ENCODE results near the gene SPOUT1. TPM values are rescaled to one million over a fixed set of nuclear protein-coding genes. Genes with fewer than 3 reads are reported as not detected.

SPOUT1 gene
- total RNA-seq, 2 donors from 2014 or later, result 18.5 to 20.9 TPM

DNA sequence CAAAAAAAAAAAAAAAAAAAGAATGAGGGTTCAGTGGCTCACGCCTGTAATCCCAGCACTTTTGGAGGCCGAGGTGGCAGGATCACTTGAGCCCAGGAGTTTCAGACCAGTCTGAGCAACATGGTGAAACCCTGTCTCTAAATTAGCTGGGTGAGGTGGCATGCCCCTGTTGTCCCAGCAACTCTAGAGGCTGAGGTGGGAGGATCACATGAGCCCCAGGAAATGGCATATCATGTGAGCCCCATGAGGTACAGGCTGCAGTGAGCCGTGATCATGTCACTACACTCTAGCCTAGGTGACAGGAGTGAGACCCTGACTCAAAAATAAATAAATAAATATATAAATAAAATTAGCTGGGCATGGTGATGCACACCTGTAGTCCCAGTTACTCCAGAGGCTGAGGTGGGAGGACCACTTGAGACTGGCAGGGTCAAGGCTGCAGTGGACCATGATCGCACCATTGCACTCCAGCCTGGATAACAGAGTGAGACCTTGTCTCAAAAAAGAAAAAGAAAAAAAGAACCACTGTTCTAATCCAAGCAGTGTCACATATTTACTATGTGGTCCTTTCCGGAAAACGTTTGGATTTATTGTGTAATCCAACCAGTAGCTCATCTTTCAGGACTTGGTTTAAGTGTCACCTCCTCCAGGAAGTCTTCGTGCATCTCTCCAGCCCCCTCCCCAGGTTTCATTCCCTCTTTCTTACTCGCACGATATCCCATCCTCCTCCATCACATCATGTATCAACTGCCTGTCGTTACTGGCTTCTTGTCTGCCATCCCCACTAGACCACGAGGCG lies 12.3 kb upstream of the SPOUT1 start:
- intact Hi-C loops (cut with DNase I), result no loop called here
- ATAC-seq (no peak), DNase-seq (no peak)

DNA sequence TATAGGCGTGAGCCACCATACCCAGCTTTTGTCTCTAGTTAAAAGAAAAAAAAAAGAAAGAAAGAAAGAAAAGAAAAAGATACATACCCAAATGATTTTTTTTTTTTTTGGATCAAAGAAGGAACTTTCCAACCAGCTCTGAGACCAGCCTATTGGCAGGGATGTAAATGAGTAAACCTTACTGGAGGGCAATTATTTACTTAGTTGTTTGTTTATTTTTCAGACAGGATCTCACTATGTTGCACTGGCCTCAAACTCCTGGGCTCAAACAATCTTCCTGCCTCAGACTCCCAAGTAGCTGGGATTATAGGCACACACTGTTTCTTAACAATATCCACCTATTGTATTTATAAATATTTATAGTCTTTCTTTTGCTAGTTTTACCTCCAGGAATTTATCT lies 10.9 kb upstream of the SPOUT1 start:
- intact Hi-C loops (cut with DNase I), result no loop called here
- no peak for ATAC-seq
- DNase-seq, result no peak

DNA sequence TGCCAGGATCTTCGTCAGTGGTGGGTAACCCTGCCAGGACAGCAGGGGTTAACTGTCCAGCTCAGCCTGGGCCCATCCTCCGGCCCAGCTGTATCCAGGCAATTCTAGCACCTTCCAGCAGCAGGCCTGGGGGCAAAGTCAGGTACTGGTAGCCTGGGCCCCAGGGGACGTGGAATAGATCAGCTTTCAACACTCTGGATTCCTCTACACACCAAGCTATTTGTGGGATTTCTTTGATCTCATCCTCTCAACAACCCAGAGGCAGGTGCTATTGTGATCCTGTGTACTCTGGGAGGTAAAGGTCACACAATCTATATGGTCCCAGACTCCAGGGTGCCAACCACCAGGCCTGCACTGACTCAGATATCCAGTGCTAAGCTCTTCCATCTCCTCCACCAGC lies 8.7 kb upstream of the SPOUT1 start:
- intact Hi-C loops (cut with DNase I), result no loop called here
- DNase-seq (no peak), ATAC-seq (no peak)

DNA sequence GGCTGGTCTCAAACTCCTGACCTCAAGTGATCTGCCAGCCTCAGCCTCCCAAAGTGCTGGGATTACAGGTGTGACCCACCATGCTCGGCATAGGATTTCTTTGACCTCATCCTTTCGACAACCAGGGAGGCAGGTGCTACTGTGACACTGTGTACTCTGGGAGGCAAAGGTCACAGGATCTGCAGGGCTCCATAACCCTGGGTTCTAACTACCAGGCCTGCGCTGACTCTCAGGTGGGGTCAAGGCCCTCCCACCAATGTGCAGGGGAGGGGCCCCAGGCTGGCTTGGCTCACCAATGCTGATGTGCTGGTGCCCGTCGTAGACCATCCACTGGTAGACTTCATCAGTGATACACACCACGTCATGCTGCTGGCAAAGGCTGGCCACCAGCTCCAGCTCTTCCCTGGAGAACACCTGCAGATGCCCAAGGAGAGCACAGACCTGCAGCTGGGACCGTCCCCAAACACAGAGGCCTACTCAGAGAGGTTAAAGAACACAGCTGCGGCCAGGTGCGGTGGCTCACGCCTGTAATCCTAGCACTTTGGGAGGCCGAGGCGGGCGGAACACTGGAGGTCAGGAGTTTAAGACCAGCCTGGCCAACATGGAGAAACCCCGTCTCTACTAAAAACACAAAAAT lies 7.0 kb upstream of the SPOUT1 start:
- intact Hi-C loops (cut with DNase I), result no loop called here
- no peak for ATAC-seq
- DNase-seq, result no peak

DNA sequence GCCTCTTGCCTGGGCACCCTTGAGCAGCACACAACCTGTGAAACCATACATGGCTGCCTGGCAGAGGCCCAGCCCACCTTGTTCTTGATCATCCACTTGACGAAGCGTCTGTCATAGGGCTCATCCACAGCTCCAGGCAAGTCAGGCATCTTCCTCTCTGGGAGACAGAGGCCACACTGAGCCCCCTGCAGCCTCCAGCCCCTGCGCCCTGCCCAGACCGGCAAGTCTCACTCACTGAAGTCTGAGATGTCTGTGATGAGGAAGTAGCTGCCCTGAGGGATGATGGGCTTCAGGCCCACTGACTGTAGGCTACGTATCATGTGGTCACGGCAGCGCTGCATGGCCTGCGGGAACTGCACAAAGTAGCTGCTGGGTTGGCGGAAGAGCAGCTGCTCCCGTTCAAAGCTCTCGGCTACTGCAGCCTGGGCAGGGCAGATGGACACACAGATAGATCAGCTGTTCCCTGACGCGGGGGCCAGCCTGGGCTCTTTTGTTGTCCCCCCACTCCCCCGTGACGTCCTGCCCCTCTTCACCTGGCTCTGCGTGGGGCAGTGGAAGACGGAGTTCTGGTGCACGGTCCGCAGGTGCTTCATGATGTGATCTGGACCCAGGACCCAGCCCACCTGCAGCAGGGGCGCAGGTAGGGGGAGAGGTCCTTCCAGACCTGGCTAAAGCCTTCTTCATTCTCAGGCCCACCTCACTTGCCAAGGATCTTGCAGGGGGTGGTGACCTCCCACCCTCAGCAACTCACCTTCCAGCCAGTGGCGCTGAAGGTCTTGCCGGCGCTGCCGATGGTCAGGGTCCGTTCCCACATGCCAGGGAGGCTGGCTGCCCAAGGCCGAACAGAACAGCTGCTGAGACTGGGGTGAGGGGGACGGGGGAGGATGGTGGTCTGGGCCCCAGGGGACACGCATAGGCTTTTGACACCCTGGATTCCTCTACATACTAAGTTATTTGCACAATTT lies 5.9 kb upstream of the SPOUT1 start:
- DNase-seq (no peak), ATAC-seq (no peak)
- intact Hi-C loops (cut with DNase I), result no loop called here

DNA sequence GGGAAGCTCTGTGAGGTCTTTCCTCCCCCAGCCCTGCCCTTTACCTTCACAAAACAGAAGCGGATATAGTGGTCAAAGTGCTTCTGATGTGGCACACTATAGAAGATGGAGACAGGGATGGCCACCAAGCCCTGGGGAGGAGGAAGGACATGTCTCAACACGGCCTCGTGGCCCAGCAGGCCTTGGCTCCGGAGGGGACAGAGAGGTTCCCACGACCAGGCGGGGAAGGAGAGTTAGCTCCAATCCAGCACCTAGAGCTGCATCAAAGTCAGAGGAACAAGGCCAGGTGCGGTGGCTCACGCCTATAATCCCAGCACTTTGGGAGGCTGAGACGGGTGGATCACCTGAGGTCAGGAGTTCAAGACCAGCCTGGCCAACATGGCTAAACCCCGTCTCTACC lies 4.1 kb upstream of the SPOUT1 start:
- intact Hi-C loops (cut with DNase I), result no loop called here
- no peak for DNase-seq
- no peak for ATAC-seq

DNA sequence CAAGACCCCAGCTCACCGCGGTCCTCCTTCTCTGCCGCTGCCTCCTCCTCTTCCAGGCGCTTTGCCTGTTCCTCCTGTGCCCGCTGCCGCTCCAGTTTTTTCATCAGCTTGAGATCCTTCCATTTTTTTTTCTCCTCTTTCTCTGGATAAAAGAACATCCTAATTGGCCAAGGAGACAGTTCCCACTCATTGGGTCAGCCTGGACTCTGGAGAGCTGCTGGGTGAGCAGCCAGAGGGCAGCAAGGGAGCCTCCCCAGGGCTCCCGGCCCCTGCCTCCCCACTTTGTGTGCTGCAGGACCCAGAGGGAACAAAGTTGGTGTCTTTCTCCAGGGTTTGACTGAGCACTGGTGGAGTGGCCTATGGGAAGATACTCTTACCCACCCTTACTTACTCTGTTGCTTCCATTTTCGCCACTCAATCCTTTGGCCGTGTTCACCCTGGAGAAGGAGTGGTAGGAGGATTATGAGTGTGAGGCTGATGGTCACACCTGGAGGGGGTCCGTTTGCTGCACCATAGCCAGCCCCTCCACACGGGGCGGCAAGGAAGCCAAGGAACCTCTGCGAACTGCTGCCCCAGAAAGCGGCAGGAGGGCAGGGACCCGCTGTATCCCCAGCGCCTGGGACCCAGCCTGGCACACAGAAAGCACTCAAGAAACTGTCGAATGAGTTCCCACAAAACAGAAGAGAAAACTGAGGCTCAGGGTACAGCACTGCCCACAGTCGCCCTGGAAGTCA lies 708 bp downstream of the SPOUT1 start:
- DNase-seq, result no peak
- intact Hi-C loops (cut with DNase I), result no loop called here
- ATAC-seq, result peak in 1 of 2 donors; percentile 1

DNA sequence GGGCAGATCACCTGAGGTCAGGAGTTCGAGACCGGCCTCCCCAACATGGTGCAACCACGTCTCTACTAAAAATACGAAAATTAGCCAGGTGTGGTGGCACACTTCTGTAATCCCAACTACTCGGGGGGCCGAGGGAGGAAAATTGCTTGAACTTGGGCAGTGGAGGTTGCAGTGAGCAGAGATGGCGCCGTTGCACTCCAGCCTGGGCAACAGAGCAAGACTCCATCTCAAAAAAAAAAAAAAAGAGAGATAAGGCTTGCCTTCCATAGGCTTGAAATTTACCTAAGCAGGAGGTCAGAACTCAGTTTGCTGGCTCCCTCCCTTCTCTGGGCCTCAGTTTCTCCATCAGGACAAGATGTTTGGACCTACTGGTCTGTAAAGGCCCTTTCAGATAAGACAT lies 1.3 kb downstream of the SPOUT1 start:
- ATAC-seq (no peak), DNase-seq (no peak)
- intact Hi-C loops (cut with DNase I), result no loop called here

DNA sequence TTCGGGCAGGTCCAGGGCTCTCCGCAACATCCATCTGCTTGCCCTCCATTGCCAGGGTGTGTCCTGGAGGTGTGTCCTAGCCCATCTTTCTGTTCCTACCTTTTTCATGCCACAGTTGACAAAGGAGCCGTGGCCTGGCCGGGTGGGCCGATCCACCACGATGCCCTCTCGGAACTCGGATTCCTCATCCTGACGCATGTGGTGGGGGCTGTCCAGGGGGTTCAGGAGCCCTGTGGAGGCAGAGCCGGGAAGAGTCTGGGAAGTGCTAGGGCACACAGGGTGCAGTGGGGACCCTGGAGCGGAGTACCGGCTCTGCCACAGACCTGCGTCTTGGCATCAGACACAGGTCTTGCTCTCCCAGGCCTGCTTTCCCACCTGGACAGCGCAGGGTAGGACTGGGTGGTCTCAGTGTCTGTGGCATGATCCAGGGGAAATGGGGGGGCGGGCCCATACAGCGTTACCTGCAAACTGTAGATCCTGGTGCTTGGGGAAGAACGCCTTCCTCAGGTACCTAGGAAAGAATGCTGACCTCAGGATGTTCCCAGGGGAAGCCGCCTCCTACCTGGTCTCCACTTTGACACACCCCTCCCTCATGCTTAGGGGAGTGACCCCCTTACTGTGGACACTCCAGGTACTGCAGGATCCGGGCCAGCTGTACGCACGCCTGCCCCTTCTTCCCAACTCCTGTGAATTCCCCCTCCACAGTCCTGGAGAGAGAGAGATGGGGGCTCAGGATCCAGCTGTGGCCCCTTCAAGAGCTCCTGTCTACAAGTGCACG lies 3.5 kb downstream of the SPOUT1 start:
- intact Hi-C loops (cut with DNase I), result no loop called here
- ATAC-seq (no peak), DNase-seq (no peak)

DNA sequence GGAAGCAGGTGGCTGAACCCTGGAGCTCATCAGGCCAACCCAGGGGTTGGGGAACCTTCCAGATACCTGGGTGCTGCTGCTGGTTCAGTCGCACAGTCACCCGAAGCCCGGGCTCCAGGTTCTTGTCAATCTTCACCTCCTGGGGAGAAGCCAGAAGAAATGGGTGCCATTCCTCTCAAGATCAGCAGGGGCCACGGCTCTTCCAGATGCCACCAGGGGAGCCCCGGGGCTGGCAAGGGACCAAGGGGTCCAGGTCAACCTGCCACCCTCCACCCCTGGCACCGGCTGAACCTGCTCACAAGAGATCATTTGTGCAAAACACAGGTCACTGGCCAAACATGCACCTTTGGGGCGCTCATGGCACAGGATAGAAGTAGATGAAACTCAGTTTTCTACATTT lies 4.7 kb downstream of the SPOUT1 start:
- DNase-seq, result no peak
- intact Hi-C loops (cut with DNase I), result no loop called here
- ATAC-seq, result no peak

DNA sequence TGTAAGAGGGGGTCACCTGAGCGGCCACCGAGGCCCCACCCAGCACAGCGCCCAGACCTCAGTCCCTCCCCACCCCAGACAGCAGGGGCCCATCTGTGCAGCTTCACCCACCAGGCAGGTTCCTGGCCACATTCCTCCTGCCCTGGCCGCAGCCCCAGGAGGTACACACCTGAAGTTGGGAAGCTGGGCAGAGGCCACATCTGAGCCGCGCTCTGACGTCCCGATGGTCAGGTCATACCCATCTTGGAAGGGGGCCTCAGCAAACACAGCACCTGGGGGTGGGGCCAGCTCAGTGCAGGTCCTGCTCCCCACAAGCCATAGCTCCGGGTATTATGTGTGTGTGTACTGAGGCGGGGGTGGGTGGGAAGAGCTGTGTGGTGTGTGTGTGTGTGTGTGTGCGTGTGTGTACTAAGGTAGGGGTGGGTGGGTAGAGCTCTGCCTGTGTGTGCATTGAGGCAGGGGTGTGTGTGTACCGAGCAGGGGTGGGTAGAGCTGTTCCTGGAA lies 5.6 kb downstream of the SPOUT1 start:
- intact Hi-C loops (cut with DNase I), result no loop called here
- ATAC-seq (no peak), DNase-seq (no peak)

DNA sequence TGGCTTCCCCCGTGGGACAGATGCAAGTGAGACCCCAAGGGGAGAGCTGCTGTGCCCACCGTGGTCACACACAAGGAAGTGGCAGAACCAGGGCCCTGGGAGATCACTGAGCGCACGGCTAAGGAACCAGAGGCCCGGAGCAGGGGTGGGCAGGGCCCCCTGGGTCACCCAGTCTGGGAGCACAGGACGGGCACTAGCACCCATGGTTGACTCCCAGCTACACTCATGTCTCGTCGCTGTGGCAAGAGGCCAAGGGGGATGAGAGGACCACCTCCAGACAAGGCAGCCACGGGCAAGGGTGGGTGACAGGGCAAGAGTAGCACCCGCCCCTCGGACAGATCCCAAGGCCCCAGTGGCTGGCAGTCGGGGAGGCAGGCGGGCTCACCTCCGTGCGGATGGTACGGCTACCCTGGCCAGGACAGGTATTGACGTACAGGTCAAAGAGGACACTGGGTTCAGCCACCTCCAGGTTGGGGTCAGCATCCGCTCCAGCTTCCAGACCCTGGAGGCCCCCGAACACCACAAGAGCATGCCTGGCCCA lies 6.2 kb downstream of the SPOUT1 start:
- intact Hi-C loops (cut with DNase I), result no loop called here
- DNase-seq, result no peak
- no peak for ATAC-seq

DNA sequence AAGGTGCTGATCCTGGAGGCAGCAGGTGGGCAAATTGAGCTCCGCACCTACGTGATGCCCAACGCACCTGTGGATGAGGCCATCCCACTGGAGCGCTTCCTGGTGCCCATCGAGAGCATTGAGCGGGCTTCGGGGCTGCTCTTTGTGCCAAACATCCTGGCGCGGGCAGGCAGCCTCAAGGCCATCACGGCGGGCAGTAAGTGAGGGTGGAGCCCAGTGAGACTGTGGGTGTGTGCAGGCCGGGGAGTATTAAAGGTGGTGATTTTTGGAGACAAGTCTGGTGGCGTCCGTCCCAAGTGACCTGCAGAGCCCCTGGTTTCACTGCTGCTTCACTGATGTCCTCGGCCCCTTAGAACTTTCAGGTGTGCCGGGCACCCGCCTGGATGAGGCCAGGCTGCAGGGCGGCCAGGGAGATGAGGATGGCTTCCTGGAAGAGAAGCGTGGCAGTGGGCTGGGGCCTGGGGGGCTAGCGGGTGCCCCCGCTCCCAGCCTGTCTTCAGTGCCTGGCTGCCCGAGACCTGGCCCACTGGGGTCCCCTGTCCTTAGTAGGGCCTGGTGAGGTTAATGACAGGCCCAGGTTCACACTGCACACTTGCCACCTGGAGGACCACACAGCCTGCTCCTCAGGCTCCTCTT lies 7.1 kb downstream of the SPOUT1 start:
- intact Hi-C loops (cut with DNase I), result no loop called here
- DNase-seq, result no peak
- no peak for ATAC-seq

DNA sequence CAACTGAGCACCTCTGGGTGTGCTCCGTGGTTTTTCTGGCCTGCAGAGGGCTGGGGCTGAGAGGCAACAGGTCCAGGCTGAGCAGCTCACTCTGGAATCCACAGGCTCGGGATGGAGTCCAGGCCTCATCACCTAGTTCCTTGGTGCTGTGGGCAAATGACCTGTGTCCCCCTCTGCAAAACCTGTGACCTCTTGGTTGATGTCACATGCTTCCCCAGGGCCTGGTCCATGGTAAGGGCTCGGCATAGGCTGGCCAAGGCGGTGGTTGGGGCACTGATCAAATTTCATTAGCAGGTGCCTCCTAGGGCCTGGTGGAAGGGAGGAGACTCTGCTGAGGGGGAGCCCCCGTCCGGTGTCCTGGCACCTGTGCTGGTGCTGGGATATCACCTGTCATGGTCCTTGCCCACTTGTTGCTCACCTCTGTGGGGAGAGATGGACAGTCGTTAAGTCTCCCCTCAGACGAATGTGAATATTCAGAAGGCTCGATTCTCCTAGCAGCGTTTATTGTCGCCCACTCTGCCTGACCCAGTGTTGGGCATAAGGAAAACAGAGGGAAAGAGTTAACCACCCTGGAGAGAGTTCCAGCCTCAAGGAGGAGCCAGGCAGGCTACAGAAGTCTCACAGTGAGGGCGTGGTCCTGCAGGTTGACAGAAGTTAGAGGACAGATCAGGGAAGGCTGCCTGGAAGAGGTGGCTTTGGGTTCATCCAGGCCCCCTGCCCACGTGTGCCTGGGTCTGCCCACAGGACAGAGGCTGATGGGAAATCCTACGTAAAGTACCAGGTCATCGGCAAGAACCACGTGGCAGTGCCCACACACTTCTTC lies 7.8 kb downstream of the SPOUT1 start:
- intact Hi-C loops (cut with DNase I), result no loop called here
- DNase-seq, result no peak
- ATAC-seq, result no peak

DNA sequence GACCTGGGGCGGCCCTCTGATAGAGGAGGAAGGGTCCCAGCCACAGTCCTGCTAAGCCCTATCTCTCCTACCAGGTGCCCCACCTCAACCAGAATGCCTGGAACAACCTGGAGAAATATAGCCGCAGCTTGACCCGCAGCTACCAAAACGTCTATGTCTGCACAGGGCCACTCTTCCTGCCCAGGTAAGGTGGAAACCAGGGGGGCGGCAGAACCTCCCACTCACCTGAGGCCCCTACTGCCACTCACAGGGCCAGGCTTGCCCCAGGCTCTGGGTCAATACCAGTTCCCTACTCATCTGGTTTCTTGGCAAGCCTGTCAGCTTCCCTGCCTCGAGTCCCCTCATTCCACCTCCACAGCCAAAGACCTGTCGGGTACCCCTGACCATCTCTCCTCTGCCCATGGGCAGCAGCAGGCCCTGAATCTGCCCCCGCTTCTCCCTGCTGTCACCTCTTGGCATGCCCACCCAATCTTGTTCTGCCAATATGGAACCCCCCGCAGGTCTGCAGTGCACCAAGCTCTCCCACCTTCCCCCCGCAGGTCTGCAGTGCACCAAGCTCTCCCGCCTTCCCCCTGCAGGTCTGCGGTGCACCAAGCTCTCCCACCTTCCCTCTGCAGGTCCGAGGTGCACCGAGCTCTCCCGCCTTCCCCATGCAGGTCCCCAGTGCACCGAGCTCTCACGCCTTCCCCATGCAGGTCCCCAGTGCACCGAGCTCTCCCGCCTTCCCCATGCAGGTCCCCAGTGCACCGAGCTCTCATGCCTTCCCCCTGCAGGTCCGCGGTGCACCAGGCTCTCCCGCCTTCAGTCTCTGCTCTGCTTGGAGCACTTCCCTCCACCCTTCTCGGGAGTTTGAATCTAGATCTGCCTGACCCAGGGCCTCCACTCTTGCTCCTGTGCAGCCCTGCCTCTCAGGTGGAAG lies 8.7 kb downstream of the SPOUT1 start:
- ATAC-seq (no peak), DNase-seq (no peak)
- intact Hi-C loops (cut with DNase I), result no loop called here
